TTC549 (cell line): Measurements from ENCODE around the gene AKAP1.

Experiments used
- FAIRE-seq: peaks from 2 replicates; lab custom pipeline; 2012; peaks lifted over from hg19 to GRCh38; lab: Jason Lieb, UNC

AKAP1 gene, protein sequence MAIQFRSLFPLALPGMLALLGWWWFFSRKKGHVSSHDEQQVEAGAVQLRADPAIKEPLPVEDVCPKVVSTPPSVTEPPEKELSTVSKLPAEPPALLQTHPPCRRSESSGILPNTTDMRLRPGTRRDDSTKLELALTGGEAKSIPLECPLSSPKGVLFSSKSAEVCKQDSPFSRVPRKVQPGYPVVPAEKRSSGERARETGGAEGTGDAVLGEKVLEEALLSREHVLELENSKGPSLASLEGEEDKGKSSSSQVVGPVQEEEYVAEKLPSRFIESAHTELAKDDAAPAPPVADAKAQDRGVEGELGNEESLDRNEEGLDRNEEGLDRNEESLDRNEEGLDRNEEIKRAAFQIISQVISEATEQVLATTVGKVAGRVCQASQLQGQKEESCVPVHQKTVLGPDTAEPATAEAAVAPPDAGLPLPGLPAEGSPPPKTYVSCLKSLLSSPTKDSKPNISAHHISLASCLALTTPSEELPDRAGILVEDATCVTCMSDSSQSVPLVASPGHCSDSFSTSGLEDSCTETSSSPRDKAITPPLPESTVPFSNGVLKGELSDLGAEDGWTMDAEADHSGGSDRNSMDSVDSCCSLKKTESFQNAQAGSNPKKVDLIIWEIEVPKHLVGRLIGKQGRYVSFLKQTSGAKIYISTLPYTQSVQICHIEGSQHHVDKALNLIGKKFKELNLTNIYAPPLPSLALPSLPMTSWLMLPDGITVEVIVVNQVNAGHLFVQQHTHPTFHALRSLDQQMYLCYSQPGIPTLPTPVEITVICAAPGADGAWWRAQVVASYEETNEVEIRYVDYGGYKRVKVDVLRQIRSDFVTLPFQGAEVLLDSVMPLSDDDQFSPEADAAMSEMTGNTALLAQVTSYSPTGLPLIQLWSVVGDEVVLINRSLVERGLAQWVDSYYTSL

DNA sequence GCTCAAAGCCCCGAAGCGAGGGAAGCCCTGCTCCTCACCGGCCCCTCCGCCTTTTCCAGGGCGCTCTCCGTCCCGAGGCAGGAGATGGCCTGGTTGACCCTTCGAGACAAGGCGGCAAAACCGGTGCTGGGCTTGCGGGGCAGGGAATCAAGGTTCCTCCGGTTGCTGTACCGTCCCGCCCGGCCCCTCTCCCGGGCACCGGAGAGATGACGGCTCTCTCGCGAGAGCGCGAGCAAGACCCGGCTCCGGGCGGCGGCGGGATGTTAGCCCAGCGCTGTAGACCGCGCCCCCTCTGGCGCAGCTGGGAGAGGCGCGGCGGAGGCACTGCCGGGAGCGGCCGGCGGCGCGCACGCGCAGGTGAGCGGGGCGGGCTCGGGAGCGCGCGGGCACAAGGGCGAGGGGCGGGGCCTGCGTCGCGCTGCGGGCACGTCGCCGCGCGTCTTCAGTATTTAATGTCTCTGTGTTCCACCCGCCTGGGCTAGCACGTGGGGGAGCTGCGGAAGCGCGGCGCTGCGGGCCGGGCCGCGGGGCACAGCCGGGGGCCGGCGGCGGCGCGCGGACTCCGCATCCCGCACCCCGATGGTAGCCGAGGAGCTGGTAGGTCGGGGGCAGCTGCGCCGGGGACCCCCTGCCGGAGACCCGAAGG, at the start of gene AKAP1:
TSS of gene AKAP1 (plus strand) at position 445 of the 646 bp plus-strand sequence. CDS start 20,219 bp downstream, outside the sequence.
- no peak for FAIRE-seq

DNA sequence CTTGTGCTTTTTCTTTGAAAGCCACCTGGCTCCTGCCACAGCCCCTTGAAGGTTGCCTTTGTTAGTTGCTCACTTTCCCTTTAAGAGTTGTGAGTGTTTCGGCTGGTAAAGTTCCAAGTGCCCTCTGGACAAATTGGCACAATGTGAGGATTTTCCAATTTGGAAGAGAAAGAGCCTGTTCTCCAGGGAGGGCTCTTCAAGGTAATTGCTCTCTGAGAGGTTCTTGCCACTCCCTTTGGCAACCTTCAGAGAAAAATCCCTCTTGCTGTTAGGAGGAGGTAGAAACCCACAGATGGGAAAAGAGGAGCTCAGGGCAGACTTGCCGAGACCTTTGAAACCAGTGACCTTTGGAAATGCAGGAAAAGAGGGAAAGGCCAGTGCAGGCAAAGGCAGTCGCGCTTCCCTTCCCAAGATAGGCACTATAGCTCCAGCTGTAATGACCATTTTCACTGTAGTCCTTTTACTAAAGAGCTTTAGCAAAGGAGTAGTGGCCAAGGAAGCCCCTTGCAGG, 49.0 kb upstream of the AKAP1 start:
- FAIRE-seq = no peak

DNA sequence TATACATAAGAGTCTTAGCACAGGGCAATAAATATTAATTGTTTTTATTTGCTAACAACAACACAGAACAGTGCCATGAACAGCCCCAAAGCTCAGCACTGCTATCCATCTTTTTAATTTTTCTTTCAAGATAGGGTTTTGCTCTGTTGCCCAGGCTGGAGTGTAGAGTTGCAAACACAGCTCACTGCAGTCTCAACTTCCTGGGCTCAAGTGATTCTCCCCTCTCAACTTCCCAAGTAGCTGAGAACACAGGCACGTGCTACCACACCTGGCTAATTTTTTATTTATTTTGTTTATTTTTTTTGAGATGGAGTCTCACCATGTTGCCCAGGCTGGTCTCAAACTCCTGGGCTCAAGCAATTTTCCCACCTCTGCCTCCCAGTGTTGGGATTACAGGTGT, 47.6 kb upstream of the AKAP1 start:
- no peak for FAIRE-seq

DNA sequence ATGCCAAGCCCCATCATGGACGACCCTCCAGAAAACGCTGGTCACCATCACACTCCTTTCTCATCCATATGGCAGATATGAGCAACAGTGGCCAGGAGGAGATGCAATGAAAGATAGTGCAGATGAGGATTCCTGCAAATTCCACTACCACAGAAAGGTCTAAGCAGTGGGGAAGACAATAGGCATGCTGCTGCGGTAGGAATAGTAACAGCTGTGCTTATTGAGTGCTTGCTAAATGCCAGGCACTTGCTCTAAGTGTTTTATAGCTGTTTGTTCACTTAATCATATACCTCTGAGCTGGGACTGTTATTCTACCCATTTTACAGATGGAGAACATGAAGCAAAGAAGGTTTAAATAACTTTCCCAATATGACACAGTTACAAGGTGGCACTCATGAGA, 46.6 kb upstream of the AKAP1 start:
- FAIRE-seq = no peak

DNA sequence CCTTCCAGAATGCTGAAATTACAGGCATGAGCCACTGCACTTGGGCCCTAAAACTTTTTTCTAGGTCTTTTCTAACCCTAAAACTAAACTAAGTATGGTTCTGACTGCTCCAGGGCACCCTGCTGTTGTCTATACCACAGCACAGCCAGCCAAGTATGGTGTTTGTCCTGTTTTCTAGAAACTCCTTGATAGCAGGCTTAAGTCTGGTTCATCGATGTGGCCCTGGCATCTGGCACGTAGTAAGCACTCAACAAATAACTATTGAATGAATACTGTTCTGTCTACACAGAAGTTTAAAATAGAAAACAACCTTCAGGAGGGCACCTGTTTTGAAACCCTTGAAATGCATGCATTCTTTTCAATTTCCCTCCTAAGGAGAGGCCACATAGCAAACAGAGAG, 44.5 kb upstream of the AKAP1 start:
- no peak for FAIRE-seq

DNA sequence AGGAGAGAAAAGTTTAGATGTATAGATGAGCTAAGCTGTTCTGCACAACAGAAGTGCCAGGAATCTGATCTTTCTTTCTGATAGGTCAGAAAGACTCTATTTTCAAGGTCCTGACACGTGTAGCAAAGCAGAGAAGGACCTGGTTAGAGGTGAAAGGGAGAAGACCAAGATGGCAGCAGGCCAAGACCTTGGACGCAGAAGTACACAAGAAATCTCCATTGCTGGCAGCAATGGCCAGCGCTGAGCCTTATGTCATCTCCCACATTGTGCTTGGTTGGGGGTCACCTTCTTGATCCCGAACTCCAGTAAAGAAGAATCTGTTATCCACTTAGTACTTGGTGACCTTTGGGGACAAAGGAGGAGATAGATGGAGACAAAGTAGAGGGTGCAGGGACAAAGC, 41.8 kb upstream of the AKAP1 start:
- FAIRE-seq = no peak

DNA sequence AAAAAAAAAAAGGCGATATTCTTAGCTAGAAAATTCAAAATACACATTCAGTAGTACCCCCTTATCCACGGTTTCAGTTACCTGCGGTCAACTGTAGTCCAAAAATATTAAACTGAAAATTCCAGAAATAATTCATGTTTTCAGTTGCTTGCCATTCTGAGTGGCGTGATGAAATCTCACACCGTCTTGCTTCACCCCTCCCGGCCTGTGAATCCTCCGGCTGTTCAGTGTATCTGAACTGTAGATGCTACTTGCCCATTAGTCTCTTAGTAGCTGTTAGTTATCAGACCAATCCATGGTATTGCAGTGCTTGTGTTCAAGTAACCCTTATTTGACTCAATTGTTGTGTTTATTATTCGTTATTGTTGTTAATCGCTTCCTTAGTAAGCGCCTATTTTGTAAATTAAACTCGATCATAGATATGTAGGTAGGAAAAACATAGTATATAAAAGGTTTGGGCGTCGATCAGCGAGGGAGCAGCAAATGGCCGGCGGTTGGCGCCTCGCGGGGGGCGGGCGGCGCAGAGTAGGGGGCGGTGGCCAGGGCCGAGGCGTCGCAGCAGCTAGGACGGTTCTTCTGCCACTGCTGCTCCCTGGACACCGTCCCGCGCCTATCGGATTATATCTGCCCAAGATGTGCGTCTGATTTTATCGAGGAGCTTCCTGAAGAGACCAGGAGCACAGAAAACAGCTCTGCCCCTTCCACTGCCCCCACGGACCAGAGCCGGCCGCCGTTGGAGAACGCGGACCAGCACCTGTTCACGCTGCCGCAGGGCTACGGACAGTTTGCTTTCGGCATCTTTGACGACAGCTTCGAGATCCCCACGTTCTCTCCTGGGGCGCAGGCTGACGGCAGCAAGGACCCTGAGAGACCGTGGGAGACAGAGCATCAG, 39.8 kb upstream of the AKAP1 start:
- FAIRE-seq = no peak

DNA sequence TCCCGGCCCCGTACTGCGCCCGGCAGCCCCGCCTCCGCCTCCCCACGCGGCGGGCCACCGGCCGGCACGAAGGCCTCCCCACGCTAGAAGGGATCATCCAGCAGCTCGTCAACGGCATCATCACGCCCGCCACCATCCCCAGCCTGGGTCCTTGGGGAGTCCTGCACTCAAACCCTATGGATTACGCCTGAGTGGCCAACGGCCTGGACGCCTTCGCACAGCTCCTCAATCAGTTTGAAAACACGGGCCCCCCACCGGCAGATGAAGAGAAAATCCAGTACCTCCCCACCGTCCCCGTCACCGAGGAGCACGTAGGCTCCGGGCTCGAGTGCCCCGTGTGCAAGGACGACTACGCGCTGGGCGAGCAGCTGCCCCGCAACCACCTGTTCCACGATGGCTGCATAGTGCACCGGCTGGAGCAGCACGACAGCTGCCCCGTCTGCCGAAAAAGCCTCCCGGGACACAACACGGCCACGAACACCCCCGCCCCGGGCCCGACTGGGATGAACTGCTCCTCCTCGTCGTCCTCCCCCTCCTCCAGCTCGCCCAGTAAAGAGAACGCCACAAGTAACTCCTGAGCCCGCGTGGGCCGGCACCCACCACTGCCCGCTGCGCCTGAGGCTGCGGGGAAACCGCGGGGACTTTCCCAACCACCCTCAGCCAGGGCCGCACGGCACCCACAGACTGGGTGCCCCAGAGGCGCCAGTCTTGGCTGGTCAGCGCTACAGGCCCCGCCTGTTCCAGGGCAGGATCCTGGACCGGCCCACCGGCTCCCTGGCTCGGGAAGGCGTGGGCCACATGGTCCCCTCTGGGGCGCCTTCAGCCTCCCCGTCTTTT, 39.0 kb upstream of the AKAP1 start:
- no peak for FAIRE-seq

DNA sequence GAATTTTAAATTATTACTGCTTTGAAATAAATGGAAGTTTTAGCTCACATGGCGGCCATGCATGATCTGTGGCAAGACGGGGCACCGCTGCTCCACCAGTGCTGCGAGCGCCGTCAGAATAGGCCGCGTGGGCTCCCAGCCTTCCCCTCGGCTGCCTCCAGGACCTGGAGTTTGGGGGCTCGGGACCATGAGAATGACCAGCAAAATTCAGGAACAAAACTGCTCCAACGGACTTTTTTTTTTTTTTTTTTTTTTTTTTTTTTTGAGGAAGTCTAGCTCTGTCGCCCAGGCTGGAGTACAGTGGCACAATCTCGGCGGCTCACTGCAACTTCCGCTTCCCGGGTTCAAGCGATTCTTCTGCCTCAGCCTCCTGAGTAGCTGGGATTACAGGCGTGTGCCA, 38.3 kb upstream of the AKAP1 start:
- no peak for FAIRE-seq

DNA sequence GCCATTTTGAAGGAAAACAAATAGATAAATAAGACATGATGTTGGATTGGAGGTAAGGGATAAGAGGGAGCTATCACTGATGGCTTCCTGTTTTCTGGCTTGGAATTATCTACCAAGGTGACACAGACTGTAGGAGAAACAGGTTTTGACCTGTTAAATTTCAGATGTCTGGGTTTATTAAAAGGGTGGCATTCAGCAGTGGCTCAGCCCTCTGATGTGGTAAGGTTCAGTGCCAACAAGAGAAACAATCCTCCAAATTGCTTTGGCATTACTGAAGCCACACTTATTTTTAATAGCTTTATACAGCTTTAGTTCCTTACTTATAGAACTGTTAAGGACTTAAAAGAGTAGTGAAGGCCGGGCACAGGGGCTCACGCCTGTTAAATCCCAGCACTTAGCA, 37.0 kb upstream of the AKAP1 start:
- no peak for FAIRE-seq

DNA sequence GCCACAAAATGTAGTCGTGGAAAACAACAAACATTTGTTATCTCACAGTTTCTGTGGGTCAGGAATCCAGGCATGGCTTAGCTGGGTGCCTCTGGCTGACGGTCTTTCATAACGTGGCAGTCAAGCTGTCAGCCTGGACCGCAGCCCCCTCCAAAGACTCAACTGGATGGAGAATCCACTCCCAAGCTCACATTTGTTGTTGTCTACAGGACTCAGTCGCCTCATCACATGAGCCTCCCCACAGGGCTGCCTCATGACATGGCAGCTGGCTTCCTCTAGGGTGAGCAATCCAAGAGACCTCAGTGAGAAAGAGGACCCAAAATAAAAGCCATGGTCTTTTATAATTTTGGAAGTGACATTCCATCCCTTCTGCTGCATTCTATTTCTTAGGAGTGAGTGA, 34.7 kb upstream of the AKAP1 start:
- no peak for FAIRE-seq

DNA sequence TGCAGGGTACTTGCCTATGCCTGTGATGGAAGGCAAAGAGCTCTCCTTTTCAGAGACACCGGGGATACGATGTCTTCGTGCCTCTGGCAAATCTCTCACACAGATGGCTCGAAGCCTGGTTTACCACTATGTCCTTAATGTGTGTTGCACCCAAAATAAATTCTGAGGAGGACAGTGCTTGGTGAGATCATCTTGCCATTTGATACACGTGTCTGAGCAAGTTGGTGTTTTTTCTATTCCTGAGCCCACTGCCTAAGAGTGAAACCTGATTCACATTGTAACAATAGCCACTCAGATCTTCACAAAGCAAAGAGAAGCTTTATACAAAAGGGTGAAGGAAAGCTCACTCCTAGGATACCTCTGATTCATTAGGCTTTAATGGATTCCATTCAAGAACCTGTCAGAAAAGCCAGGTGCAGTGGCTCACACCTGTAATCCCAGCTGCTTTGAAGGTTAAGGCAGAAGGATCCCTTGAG, 33.1 kb upstream of the AKAP1 start:
- no peak for FAIRE-seq

DNA sequence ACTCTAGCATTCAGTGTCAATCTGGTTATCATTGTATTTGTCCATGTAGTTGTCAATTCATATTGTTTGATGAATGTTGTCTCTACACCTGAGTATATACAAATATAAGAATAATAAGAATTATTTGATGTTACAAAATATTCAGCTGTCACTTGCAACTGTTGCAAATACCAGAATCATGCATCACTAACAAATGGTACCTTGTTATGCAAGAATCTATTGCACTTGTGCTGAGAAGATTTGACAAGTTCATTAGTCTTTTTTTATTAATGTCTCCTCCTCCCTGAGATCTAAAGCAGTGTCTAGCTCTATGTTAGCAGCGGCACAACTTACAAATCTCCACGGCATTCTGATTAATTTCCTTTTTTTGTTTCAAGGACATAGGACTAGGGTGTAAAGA, 22.2 kb upstream of the AKAP1 start:
- FAIRE-seq = no peak

DNA sequence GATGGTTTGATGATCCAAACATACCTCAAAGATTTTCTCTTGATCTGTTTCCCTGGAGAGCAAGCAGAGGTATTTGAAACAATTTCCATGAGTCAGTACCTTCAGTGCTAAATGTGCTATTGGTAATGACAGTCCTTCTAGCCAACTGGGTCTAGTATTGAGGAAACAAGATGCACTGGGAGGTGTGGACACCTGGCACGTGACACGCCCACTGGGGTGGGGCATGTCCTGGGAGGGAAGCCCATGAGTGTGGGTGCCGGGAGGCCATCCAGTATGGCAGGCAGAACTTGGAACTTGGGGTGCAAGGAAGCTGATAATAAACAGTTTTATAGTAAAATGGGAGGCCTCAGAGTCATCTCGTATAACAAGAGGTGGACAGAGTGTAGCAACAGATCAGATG, 17.9 kb upstream of the AKAP1 start:
- FAIRE-seq = no peak

DNA sequence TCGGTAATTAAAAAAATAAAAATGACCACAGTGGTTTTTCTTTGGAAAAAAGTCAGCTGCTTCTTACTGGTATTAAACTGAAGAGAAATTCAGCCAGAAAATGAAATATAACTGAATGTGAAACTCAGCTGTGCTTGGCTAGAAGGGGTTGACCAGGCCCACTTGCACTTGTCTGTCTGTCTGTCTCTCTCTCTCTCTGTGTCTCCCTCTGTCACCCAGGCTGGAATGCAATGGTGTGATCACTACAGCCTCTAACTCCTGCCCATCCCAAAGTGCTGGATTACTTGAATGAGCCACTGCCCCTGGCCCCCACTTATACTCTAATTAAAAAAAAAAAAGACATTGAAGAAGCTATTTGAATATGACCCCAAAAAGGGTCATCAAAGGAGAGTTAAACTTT, 17.3 kb upstream of the AKAP1 start:
- no peak for FAIRE-seq

DNA sequence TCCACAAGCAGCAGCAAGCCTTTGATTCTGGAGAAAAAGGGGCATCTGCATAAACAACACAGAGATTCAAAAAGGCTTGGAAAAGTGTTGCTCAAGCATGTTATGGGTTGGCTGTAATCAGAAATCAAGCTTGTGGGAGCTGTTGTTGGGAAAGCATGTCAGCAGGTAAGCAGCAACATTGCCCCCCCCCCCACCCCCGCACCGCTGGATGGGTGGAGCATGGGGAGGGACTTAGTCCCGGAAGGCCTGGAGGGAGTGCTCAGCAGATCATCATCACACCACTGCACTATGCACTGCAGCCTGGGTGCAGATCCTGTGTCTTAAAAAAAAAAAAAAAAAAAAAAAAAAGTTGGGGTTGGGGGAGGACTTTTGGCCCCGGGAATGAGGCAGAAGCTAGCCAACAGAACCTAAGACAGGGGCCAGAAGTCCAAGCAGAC, 16.8 kb upstream of the AKAP1 start:
- no peak for FAIRE-seq

DNA sequence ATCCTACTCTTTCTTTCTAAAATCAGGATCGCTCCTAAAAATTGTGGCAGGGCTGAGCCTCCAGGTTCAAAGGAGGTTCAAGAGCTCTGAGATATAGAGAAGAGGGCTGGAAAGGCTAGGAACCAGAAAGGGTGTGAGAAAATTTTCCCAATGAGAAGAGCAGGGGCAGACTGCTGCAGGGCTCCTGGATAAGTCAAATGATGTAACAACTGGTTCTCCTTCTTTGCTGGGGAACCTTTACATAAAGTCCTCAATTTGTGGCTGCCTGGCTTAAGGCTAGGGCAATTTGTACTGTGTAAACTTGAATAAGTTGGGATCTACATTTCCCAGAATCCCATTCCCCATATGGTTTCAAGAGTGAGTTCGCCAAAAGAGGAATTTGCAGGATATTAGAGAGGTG, 16.3 kb upstream of the AKAP1 start:
- FAIRE-seq = no peak

DNA sequence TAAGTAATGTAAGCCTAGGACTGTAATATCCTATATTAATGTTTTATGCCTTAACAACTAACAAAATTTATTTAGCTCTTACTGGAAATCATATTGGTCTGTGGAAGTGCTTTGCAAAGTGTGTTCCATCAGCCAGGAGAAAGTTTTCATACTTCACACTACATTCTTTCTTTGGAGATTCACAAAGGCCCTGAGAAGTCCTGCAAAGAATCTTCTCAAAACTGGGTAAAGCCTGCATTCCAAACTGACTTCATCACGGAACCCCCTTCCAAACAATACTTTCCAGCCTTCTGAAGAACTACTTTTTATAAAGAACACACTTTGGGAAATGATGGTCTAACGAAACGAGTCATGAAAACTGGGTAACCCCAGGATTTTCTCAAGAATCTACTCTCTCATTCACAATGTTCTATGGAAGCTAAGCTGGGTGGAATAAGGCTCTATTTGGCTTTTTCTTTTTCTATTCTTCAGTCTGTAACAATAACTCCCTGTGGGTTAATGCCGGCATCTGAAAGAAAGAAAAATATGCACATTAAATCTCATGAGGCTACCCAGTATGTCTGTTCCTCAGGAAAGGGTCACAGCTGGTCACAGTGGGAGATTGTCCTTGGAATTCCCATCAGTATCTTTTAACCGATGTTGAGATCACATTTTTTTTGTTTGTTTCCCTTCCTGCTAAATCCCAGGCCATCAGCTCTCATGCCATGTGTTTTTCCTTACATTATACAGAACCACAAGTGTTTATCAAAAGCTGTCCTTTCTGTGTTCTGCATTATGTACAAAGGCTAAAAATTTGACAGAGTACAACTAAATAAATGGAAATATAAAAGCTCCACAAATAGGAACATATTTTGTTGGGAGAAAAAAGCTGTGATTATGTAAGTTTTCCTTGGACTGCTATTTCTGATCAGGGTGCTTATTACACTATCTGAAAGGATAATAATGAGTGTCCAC, 12.8 kb upstream of the AKAP1 start:
- no peak for FAIRE-seq

DNA sequence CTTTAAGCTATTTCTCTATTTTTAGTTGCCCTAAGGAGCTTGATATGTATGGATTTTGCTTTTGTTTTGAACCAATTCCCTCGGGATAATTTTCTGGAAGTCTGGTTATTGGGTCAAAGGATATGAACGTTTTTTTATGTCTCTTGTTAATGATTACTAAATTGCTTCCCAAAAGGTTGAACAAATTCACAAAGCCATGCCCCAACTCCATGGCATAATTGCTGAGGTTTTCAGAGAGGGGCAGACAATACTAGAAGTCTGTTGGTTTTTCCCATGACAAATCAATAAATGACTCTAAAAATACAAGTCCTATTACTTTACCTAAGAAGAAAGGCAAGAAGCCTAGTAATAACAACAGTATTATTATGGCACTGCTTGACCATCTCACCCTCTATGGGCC, 11.4 kb upstream of the AKAP1 start:
- FAIRE-seq = no peak
